Astrocyte (in vitro differentiated cells and primary cell): ENCODE results near the gene TNFSF13.

Experiments used
- CTCF ChIP-seq: IDR thresholded peaks from 2 replicates; pipeline ENCODE4 v1.5.1; 2011; ENCODE audit warnings: low read depth, mild to moderate bottlenecking, inconsistent platforms, low read length, moderate library complexity; ENCODE audit not compliant: insufficient read depth
- EZH2 ChIP-seq: IDR thresholded peaks from 2 replicates; pipeline ENCODE4 v1.6.1; 2012; ENCODE audit warnings: mild to moderate bottlenecking, low read length, inconsistent platforms; ENCODE audit not compliant: insufficient read depth

- TF ChIP-seq EZH2 (no peak), CTCF (no peak)
These were observed 47.4 kb upstream of the TNFSF13 start for GRCh38 chr17:7511108-7511507.
